HepG2 (cell line): ENCODE results near the gene ZNHIT1. TPM values are rescaled to one million over a fixed set of nuclear protein-coding genes. Genes with fewer than 3 reads are reported as not detected.

Source experiments
- AHR ChIP-seq: IDR thresholded peaks from 2 replicates; pipeline ENCODE4 v1.6.1; 2018; ENCODE audit warnings: missing genetic modification reagents, missing compliant biosample characterization
- CAMTA2 ChIP-seq: sonication (generic); formaldehyde crosslinking; IDR thresholded peaks from 2 replicates; pipeline ENCODE4 v1.4.0; 2020; ENCODE audit warnings: mild to moderate bottlenecking, missing genetic modification reagents, borderline replicate concordance
- CC2D1A ChIP-seq: sonication (generic); formaldehyde crosslinking; IDR thresholded peaks from 2 replicates; pipeline ENCODE4 v1.8.1; 2023; ENCODE audit warnings: mild to moderate bottlenecking, missing genetic modification reagents
- DNMT1 ChIP-seq: sonication (generic); formaldehyde crosslinking; IDR thresholded peaks from 2 replicates; pipeline ENCODE4 v1.5.1; 2020; ENCODE audit warnings: mild to moderate bottlenecking, missing genetic modification reagents
- FOXM1 ChIP-seq: sonication (generic); formaldehyde crosslinking; IDR thresholded peaks from 2 replicates; pipeline ENCODE4 v1.5.0; 2020; ENCODE audit warnings: missing genetic modification reagents
- FOXP4 ChIP-seq: sonication (generic); formaldehyde crosslinking; IDR thresholded peaks from 2 replicates; pipeline ENCODE4 v1.4.0; 2020; ENCODE audit warnings: missing genetic modification reagents
- HNRNPUL1 ChIP-seq: fragments of 200-400 bp; formaldehyde crosslinking; IDR thresholded peaks from 2 replicates; pipeline ENCODE4 v1.6.1; 2017; ENCODE audit warnings: low read depth, mild to moderate bottlenecking, low read length, moderate library complexity
- IKZF1 ChIP-seq: fragments of 450-650 bp; IDR thresholded peaks from 2 replicates; pipeline ENCODE4 v1.7.1; 2016
- KDM5A ChIP-seq: fragments of 200-600 bp; sonication (generic); IDR thresholded peaks from 2 replicates; pipeline ENCODE4 v1.7.0; 2018; ENCODE audit warnings: antibody characterized with exemption, mild to moderate bottlenecking, low read length, borderline replicate concordance
- NONO ChIP-seq, 2 experiments: fragments of 450-650 bp in 1 of 2; sonication (generic) in 1 of 2; formaldehyde crosslinking in 1 of 2; IDR thresholded peaks in 1 of 2; conservative IDR thresholded peaks in 1 of 2; 2 replicates each; pipeline versions ENCODE4 v1.6.1 to v1.8.0; 2017 to 2022; ENCODE audit warnings: mild to moderate bottlenecking in 1 of 2, missing genetic modification reagents in 1 of 2, moderate library complexity in 1 of 2
- PLSCR1 ChIP-seq: sonication (generic); formaldehyde crosslinking; IDR thresholded peaks from 2 replicates; pipeline ENCODE4 v1.5.0; 2020; ENCODE audit warnings: missing genetic modification reagents, mild to moderate bottlenecking, borderline replicate concordance
- RFX3 ChIP-seq: IDR thresholded peaks from 2 replicates; pipeline ENCODE4 v1.6.1; 2016; ENCODE audit warnings: missing biosample characterization, missing genetic modification reagents
- RNF219 ChIP-seq: sonication (generic); formaldehyde crosslinking; IDR thresholded peaks from 2 replicates; pipeline ENCODE4 v1.5.0; 2020; ENCODE audit warnings: mild to moderate bottlenecking, missing genetic modification reagents
- SNAPC2 ChIP-seq: sonication (generic); formaldehyde crosslinking; IDR thresholded peaks from 2 replicates; pipeline ENCODE4 v1.8.1; 2022; ENCODE audit warnings: mild to moderate bottlenecking, missing genetic modification reagents
- SP1 ChIP-seq, 2 experiments: fragments of 450-650 bp in 1 of 2; sonication (generic) in 1 of 2; formaldehyde crosslinking in 1 of 2; IDR thresholded peaks; 2 replicates each; pipeline versions ENCODE4 v1.4.0 to v1.6.1; 2016 to 2020; ENCODE audit warnings: missing genetic modification reagents in 1 of 2
- SRF ChIP-seq: IDR thresholded peaks from 2 replicates; pipeline ENCODE4 v1.6.1; 2011; ENCODE audit warnings: mild to moderate bottlenecking, low read depth, low read length, moderate library complexity
- SUZ12 ChIP-seq: fragments of 150-350 bp; IDR thresholded peaks from 2 replicates; pipeline ENCODE4 v1.6.1; 2014; ENCODE audit warnings: low read depth, low read length
- TRIM22 ChIP-seq: fragments of 450-650 bp; IDR thresholded peaks from 2 replicates; pipeline ENCODE4 v1.6.1; 2017
- YEATS4 ChIP-seq: sonication (generic); formaldehyde crosslinking; IDR thresholded peaks from 2 replicates; pipeline ENCODE4 v1.4.0; 2020; ENCODE audit warnings: missing genetic modification reagents, borderline replicate concordance
- ZFYVE20 ChIP-seq: sonication (generic); formaldehyde crosslinking; IDR thresholded peaks from 2 replicates; pipeline ENCODE4 v1.8.0; 2023; ENCODE audit warnings: low read depth, mild to moderate bottlenecking, moderate library complexity, missing genetic modification reagents, borderline replicate concordance
- ZIK1 ChIP-seq: sonication (generic); formaldehyde crosslinking; IDR thresholded peaks from 2 replicates; pipeline ENCODE4 v1.5.0; 2020; ENCODE audit warnings: mild to moderate bottlenecking, low read depth, missing genetic modification reagents, borderline replicate concordance
- ZMYM2 ChIP-seq: sonication (generic); formaldehyde crosslinking; IDR thresholded peaks from 2 replicates; pipeline ENCODE4 v1.8.0; 2022; ENCODE audit warnings: mild to moderate bottlenecking, missing genetic modification reagents
- ZNF12 ChIP-seq: sonication (generic); formaldehyde crosslinking; IDR thresholded peaks from 2 replicates; pipeline ENCODE4 v1.5.0; 2020; ENCODE audit warnings: missing genetic modification reagents
- ZNF547 ChIP-seq: sonication (generic); formaldehyde crosslinking; IDR thresholded peaks from 2 replicates; pipeline ENCODE4 v1.5.1; 2020; ENCODE audit warnings: mild to moderate bottlenecking, missing genetic modification reagents
- ZNF569 ChIP-seq: sonication (generic); formaldehyde crosslinking; IDR thresholded peaks from 2 replicates; pipeline ENCODE4 v1.5.0; 2020; ENCODE audit warnings: mild to moderate bottlenecking, missing genetic modification reagents, moderate library complexity, borderline replicate concordance
- polyA plus RNA-seq, 8 experiments: library from polyadenylated mRNA; depleted of rRNA in 3 of 8; stranded (reverse) in 7 of 8; unstranded in 1 of 8; fragments of >200 nt; fragmentation: Illumina TruSeq in 4 of 8; extraction: Trizol in 4 of 8; gene quantifications; 2 replicates each; pipeline versions ENCODE4 v1.2.1 to v1.2.3, GENCODE V29; 2011 to 2016; ENCODE audit warnings: low read depth in 4 of 8, missing spikeins in 1 of 8, mixed read lengths in 1 of 8; ENCODE audit not compliant: insufficient read depth in 1 of 8
- total RNA-seq, 5 experiments: library from RNA; depleted of rRNA; stranded (reverse); fragments of >200 nt; fragmentation: Illumina TruSeq; extraction: Trizol; gene quantifications; 2 replicates each; pipeline ENCODE4 v1.2.3, GENCODE V29; 2016; ENCODE audit warnings: low read depth in 1 of 5

ZNHIT1 gene
- total and polyA plus RNA-seq, 2 of the 13 experiments (the other 11 are each of a cell fraction or from before 2014, with no cell fraction given): 32.5 to 64.5 TPM

GRCh38 chr7:101169838-101170551 lies 48.0 kb upstream of the ZNHIT1 start (continued):
- TF ChIP-seq RNF219 (CRISPR knock-in tag): no peak
- TF ChIP-seq PLSCR1: no peak
- TF ChIP-seq NONO (IDR thresholded peaks at IDR 0.05): no peak
- TF ChIP-seq NONO (CRISPR knock-in tag; conservative IDR thresholded peaks at IDR 0.05): 0 out of 2 replicates have a peak, but pooled peaks have one; percentile 26
- no peak for TF ChIP-seq TRIM22
- no peak for TF ChIP-seq AHR (CRISPR knock-in tag)
- no peak for TF ChIP-seq CAMTA2
- no peak for TF ChIP-seq SP1 (IDR thresholded peaks at IDR 0.05)
- TF ChIP-seq SP1 (CRISPR knock-in tag; IDR thresholded peaks at IDR 0.05): no peak
- no peak for TF ChIP-seq ZFYVE20
- no peak for TF ChIP-seq KDM5A
- TF ChIP-seq SUZ12: no peak
- 0 out of 2 replicates have a peak, but pooled peaks have one; percentile 18 for TF ChIP-seq FOXP4 (CRISPR knock-in tag)
- no peak for TF ChIP-seq ZNF12 (CRISPR knock-in tag)
- no peak for TF ChIP-seq ZIK1 (CRISPR knock-in tag)
- no peak for TF ChIP-seq HNRNPUL1
- no peak for TF ChIP-seq CC2D1A (CRISPR knock-in tag)
- no peak for TF ChIP-seq DNMT1 (CRISPR knock-in tag)
- no peak for TF ChIP-seq ZNF569 (CRISPR knock-in tag)
- no peak for TF ChIP-seq RFX3 (CRISPR knock-in tag)
- TF ChIP-seq YEATS4 (CRISPR knock-in tag): no peak
- TF ChIP-seq SNAPC2: no peak
- TF ChIP-seq FOXM1 (CRISPR knock-in tag): no peak
- no peak for TF ChIP-seq ZMYM2
- TF ChIP-seq IKZF1: no peak
- TF ChIP-seq ZNF547 (CRISPR knock-in tag): no peak
- TF ChIP-seq SRF: no peak
